NCI-H2196 (cell line): ENCODE measurements around the gene DYNLT1.
"Not testable (repeated sequence)": the region's sequence is repeated elsewhere in the genome, so short reads cannot be mapped to it uniquely, and the experiment has no call there.

Experiments
- DNase-seq: peaks from one replicate; lab custom pipeline; 2025; ENCODE audit not compliant: unreplicated experiment; lab: John Stamatoyannopoulos, UW

DYNLT1 gene

GRCh38 chr6:158644231-158645063 is at the start of gene DYNLT1:
DYNLT1 (minus strand) TSS chr6:158644743; CDS start chr6:158644708, 35 bp downstream.
- peak; percentile 81 for DNase-seq

- DNase-seq: no peak
Observed at GRCh38 chr6:158688860-158689259, 44.3 kb upstream of the DYNLT1 start.

GRCh38 chr6:158687506-158687905 is 43.0 kb upstream of the DYNLT1 start:
- no peak for DNase-seq

DNA sequence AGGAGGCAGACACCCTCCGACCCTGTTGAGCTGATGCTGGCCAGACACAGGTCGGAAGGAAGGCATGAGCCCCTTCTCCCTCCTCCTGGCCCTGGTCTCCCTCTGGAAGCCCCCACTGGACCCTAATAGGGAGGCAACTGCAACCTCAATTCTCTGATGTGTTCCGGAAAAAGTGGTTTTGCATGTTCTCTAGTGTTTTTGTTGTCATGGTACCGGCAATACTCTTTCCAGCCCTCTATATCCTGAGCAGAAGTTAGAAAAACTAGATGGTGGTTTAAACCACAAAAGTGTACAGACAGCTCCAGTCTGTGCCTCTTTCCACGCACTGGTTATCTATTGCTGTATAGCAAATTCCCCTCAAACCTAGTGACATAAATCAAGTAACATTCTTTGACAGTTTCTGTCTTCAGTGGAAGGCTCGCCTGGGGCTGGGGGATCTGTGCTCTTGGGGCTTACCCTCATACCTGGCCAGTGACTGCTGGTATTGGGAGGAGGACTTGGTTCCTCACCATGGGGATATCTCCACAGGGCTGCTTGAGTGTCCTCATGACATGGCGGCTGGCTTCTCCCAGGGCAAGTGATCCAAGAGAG is 42.3 kb upstream of the DYNLT1 start:
- no peak for DNase-seq

GRCh38 chr6:158686311-158686710 is 41.8 kb upstream of the DYNLT1 start:
- DNase-seq: no peak

DNA sequence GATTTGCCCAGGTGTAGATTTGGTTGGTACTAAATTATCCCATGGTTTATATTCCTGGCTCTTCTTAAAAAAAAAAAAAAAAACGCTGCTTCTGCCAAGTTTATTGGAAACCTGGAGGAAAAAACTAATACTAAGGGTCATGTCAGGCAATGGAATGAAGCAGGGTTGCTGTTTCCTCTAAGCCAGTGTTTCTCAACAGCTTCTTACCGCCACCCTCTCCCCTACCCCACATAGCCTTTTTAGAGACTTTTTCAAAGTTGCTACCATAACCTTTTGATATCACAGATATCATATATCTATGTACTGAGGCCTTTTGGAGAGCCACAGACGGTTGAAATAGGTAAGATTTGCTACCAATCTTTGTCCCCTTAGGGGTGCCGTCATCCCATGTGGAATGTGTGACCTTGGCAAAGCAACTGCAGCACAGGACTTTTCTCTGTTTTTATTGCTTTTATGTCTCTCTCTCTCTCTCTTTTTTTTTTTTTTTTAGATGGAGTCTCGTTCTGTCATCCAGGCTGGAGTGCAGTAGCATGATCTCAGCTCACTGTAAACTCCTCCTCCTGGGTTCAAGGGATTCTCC is 40.3 kb upstream of the DYNLT1 start:
- DNase-seq: no peak

DNA sequence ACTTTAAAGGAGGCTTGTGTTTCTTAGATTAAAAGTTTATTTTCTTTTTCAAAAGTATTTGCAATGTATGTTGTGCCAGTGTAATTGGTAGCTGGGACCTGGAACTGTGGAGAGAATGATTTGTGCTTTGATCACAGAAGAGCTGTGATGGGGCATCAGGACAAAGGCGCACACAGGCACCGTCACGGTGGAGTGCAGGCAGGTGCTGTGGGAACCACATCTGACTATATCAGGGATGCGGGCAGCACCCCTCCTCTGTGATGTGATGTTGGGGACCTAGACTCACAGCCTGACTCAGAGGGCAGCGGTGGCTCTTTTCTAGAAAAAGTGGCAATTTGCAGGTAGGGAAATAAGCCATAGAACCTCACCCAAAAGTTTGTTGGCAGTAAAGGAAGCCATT is 39.8 kb upstream of the DYNLT1 start:
- no peak for DNase-seq

- no peak for DNase-seq
Observed at GRCh38 chr6:158680481-158680880, 35.9 kb upstream of the DYNLT1 start.

DNA sequence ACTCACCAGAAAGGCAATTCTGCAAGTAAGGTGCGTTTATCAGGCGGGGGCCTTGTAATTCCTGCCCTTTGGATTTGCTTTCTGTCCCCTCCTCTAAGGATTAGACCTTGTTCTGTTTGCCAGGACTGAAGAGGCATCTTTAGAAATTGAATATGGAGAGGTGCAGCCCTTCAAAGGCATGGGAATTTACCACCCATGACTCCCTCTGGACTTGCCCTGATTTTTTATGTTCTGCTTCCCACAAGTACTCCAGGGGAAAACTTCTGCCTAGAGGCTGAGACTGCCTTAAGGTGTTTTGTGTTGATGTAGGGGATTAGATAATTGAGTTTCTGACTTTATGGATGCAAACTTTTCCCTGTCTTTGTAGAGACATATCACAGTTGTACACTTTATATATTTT is 35.5 kb upstream of the DYNLT1 start:
- DNase-seq: no peak

DNA sequence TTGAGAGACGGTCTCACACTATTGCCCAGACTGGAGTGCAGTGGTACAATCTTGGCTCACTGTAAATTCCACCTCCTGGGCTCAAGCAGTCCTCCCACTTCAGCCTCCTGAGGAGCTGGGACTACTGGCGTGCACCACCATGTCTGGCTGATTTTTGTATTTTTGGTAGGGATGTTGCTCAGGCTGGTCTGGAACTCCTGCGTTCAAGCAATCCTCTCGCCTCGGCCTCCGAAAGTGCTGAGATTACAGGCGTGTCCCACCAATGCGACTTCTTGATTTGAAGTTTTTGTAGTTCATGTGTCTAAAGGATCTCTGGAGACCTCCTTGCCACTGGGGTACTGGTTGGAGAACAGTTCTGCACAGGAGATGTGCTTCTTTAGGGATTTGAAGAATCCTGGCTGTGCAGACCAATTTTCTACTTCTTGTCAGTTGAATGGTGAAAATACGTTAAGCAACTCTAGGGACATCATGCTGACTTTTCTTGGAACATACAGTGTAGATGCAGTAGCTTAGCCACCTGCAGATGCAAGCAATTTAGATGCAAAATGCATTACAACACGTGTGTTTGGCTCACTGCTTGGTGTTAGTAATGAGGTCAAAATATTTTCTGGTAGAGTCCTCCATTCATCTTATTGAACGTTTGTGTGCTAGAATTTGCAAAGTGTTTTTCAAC is 33.5 kb upstream of the DYNLT1 start:
- DNase-seq: no peak

DNA sequence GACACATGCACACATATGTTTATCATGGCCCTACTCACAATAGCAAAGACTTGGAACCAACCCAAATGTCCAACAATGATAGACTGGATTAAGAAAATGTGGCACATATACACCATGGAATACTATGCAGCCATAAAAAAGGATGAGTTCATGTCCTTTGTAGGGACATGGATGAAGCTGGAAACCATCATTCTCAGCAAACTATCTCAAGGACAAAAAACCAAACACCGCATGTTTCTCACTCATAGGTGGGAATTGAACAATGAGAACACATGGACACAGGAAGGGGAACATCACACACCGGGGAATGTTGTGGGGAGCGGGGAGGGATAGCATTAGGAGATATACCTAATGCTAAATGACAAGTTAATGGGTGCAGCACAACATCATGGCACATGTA is 32.6 kb upstream of the DYNLT1 start:
- not testable (repeated sequence) for DNase-seq

GRCh38 chr6:158674342-158675131 is 30.0 kb upstream of the DYNLT1 start:
- DNase-seq: no peak

DNA sequence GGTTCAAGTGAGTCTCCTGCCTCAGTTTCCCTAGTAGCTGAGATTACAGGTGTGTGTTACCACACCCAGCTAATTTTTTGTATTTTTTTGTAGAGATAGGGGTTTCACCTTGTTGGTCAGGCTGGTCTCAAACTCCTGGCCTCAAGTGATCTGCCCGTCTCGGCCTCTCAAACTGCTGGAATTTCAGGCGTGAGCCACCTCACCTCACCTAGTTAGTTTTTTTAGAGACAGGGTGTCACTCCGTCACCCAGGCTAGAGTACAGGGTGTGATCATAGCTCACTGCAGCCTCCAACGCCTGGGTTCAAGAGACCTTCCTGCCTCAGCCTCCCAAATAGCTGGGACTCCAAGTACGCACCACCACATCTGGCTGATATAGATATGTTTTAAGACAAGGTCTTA is 28.2 kb upstream of the DYNLT1 start:
- DNase-seq: no peak

DNA sequence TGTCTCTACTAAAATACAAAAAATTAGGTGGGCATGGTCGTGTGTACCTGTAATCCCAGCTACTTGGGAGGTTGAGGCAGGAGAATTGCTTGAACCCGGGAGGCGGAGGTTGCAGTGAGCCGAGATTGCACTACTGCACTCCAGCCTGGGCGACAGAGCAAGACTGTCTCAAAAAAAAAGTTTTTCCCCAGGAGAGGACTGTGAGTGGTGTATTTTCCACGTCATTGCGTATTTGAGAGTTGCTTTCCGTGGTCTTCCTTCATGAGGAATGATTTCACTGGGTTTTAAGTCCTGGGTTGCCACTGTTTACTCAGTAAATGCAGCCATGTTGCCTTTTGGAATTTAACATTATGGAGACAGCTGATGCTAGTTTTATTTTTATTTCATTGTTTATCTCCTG is 27.6 kb upstream of the DYNLT1 start:
- DNase-seq: not testable (repeated sequence)

GRCh38 chr6:158669145-158670035 is 24.8 kb upstream of the DYNLT1 start:
- DNase-seq: no peak

DNA sequence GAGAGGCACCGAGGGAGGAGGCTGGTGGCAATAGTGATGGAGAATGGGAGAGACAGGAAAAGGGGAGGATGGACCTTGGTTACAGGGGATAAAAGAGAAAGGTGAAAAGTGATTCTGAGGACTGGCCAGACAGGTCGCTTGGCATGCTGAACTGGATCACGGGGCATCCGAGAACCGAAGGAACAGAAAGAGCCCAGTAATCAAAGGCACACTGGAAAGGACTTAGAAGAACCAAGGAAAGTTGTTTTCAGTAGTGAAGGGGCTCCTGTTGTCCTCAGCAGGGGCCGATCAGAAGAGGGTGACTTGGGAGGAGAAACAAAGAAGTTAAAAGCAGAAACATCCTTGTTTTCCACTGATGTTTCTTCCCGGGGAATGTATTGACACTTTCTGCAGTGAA is 24.2 kb upstream of the DYNLT1 start:
- no peak for DNase-seq

- no peak for DNase-seq
Observed at GRCh38 chr6:158667360-158667981, 22.9 kb upstream of the DYNLT1 start.

GRCh38 chr6:158666628-158667359 is 22.3 kb upstream of the DYNLT1 start:
- DNase-seq: peak; percentile 70

GRCh38 chr6:158665332-158665731 is 20.8 kb upstream of the DYNLT1 start:
- DNase-seq: no peak
